GM12864 (cell line): ENCODE results near the gene TLE5.

ENCODE experiments used
- DNase-seq: peaks from one replicate; pipeline ENCODE4 v3.0.0-alpha.2; 2011; ENCODE audit warnings: low read depth
- H3K4me3 ChIP-seq: 2 replicates; pipeline ENCODE4 v1.5.1; 2011; ENCODE audit warnings: mild to moderate bottlenecking, low read depth, low read length, control low read depth
- TF ChIP-seq, protein P1 (sequence below): IDR thresholded peaks from 2 replicates; pipeline ENCODE4 v1.5.1; 2011; ENCODE audit warnings: low read depth, mild to moderate bottlenecking, moderate library complexity, low read length, control low read depth, inconsistent platforms; ENCODE audit errors: missing control alignments

The TLE5 gene

DNA sequence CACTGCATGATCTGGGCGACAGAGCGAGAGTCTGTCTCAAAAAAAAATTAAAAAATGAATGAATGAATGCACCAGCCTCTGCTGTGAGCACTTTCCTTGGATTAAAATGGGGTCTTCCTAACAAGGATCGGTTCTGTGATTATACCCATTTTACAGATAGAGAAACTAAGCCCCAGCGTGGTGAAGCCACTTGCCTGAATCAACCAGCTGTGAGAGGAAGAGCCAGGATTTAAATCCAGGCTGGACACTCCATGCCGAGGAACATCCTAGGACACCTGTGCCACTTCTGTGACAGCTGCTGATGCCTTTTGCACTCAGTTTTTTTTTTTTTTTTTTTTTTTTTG is 14.1 kb downstream of the TLE5 start:
- H3K4me3 ChIP-seq = no peak overlapping the region
- TF ChIP-seq, protein P1, sequence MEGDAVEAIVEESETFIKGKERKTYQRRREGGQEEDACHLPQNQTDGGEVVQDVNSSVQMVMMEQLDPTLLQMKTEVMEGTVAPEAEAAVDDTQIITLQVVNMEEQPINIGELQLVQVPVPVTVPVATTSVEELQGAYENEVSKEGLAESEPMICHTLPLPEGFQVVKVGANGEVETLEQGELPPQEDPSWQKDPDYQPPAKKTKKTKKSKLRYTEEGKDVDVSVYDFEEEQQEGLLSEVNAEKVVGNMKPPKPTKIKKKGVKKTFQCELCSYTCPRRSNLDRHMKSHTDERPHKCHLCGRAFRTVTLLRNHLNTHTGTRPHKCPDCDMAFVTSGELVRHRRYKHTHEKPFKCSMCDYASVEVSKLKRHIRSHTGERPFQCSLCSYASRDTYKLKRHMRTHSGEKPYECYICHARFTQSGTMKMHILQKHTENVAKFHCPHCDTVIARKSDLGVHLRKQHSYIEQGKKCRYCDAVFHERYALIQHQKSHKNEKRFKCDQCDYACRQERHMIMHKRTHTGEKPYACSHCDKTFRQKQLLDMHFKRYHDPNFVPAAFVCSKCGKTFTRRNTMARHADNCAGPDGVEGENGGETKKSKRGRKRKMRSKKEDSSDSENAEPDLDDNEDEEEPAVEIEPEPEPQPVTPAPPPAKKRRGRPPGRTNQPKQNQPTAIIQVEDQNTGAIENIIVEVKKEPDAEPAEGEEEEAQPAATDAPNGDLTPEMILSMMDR = no peak
- DNase-seq = no peak

- no peak overlapping the region for H3K4me3 ChIP-seq
- TF ChIP-seq, protein P1 = no peak
- no peak for DNase-seq
Observed at GRCh38 chr19:3047496-3048189, 14.7 kb downstream of the TLE5 start.

DNA sequence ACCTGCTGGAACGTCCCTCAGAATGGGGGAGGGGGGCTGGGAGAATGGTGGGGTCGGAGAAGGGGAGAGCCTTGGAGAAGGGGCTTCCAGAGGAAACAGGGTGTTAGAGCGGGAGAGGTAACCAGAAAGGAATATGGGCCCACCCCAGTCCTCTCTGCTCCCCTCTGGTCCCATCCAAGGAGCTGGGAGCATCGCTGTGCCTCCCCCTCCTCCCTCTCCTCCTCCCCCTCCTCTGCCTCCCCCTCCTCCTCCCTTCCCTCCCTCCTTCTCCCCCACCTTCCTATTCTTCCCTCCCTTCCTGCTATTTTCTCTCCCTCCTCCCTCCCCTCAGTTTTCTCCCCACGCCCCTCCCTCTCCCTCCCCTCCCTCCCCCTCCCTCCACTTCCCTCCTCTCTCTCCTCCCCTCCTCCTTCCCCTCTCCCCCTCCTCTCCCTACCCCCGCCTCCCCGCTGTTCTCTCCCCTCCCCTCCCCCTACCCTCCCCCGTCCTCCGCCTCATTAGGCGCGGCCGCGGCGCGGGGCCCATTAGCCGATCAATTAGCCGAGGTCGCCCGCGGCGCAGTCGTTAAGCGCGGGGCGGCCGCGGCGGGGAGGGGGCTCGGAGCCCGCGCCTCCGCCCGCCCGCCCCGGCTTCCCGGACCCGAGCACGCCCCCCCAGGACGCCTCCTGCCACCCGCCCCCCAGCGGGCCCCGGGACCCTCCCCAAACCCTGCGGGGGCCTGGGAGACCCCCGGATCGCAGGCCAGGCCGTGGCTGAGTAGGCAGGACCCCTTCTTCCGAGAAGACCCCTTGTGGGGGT is 15.4 kb downstream of the TLE5 start:
- H3K4me3 ChIP-seq = no peak overlapping the region
- TF ChIP-seq, protein P1 = no peak
- no peak for DNase-seq

- TF ChIP-seq, protein P1 = no peak
- no peak overlapping the region for H3K4me3 ChIP-seq
- DNase-seq = no peak
Observed at GRCh38 chr19:3045885-3046697, 16.2 kb downstream of the TLE5 start.

DNA sequence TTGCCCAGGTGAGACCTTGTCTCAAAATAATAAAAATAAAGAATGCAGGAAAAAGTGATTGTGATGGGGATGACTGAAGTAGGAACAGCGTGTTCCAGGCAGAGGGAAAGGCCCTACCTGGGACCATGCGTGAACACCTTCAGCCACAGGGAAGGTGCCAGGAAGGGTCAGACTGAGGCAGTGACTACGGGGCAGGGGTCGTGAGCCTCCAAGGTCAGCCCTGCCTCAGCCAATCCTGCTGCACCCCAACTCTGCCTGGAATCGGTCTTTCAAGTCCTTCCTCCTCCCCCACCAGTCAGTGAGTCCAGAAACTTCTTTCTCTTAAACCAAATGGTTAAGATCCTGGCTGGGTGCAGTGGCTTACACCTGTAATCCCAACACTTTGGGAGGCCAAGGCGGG is 17.1 kb downstream of the TLE5 start:
- TF ChIP-seq, protein P1 = no peak
- DNase-seq = no peak
- H3K4me3 ChIP-seq = no peak overlapping the region

GRCh38 chr19:3042621-3043267 is 19.6 kb downstream of the TLE5 start:
- DNase-seq = no peak
- no peak overlapping the region for H3K4me3 ChIP-seq

More at GRCh38 chr19:3042621-3043267, 19.6 kb downstream of the TLE5 start:
- TF ChIP-seq, protein P1 = no peak
